ENCODE measurements around the gene IKZF1.

The IKZF1 gene

GRCh38 chr7:50330254-50330653 lies 25.7 kb downstream of the IKZF1 start:
- H3K27me3 ChIP-seq (ENCODE audit: insufficient read depth, low read length, poor library complexity): no peaks in the 10 kb centered on the region
- TF ChIP-seq CTCF (IDR thresholded peaks at IDR 0.05; ENCODE audit: borderline replicate concordance, extremely low read depth, low read length, poor library complexity, severe bottlenecking) (no peak), EZH2 (IDR thresholded peaks at IDR 0.05; ENCODE audit: borderline replicate concordance, low read depth, low read length, severe bottlenecking) (no peak)
- H3K4me2 ChIP-seq (ENCODE audit: insufficient read depth, low read length): peak overlapping the region; percentile 64
- ATAC-seq (ENCODE audit: insufficient read depth, low read depth) (no peak), DNase-seq (no peak)
- H3K27ac ChIP-seq (ENCODE audit: low read length): peak overlapping the region; percentile 98
- no peak overlapping the region for H2AFZ ChIP-seq (ENCODE audit: low read depth, low read length)
- no peaks in the 10 kb centered on the region for H3K9me3 ChIP-seq (ENCODE audit: insufficient read depth, low read length, severe bottlenecking)
- peaks cover 66% of the 10 kb centered on the region for H3K79me2 ChIP-seq (ENCODE audit: insufficient read depth, low read length)
- H4K20me1 ChIP-seq (ENCODE audit: insufficient read depth, low read length): no peaks in the 10 kb centered on the region
- peaks cover 72% of the 10 kb centered on the region for H3K36me3 ChIP-seq (ENCODE audit: insufficient read depth, low read length)
- H3K4me3 ChIP-seq (ENCODE audit: low read depth in 1 of 2, low read length in 2 of 2): no peak overlapping the region
- peaks cover 85% of the 10 kb centered on the region for H3K4me1 ChIP-seq (ENCODE audit: insufficient read depth, low read length)
- H3K9ac ChIP-seq (ENCODE audit: low read depth, low read length): peak overlapping the region; percentile 66; the same call in 1 of the 2 replicates

GRCh38 chr7:50330696-50331095 lies 26.2 kb downstream of the IKZF1 start:
- no peaks in the 10 kb centered on the region for H4K20me1 ChIP-seq (ENCODE audit: insufficient read depth, low read length)
- ATAC-seq (ENCODE audit: insufficient read depth, low read depth): no peak
- H2AFZ ChIP-seq (ENCODE audit: low read depth, low read length): no peak overlapping the region
- TF ChIP-seq EZH2 (IDR thresholded peaks at IDR 0.05; ENCODE audit: borderline replicate concordance, low read depth, low read length, severe bottlenecking): no peak
- TF ChIP-seq CTCF (IDR thresholded peaks at IDR 0.05; ENCODE audit: borderline replicate concordance, extremely low read depth, low read length, poor library complexity, severe bottlenecking): no peak
- H3K4me2 ChIP-seq (ENCODE audit: insufficient read depth, low read length): peak overlapping the region; percentile 64
- H3K9me3 ChIP-seq (ENCODE audit: insufficient read depth, low read length, severe bottlenecking): no peaks in the 10 kb centered on the region
- H3K27ac ChIP-seq (ENCODE audit: low read length): peak overlapping the region; percentile 98
- H3K9ac ChIP-seq (ENCODE audit: low read depth, low read length): peak overlapping the region; percentile 66
- no peak for DNase-seq
- peaks cover 67% of the 10 kb centered on the region for H3K79me2 ChIP-seq (ENCODE audit: insufficient read depth, low read length)
- H3K4me1 ChIP-seq (ENCODE audit: insufficient read depth, low read length): peaks cover 89% of the 10 kb centered on the region
- H3K27me3 ChIP-seq (ENCODE audit: insufficient read depth, low read length, poor library complexity): no peaks in the 10 kb centered on the region
- no peak overlapping the region for H3K4me3 ChIP-seq (ENCODE audit: low read depth in 1 of 2, low read length in 2 of 2)
- peaks cover 71% of the 10 kb centered on the region for H3K36me3 ChIP-seq (ENCODE audit: insufficient read depth, low read length)

- H2AFZ ChIP-seq (ENCODE audit: low read depth, low read length): no peak overlapping the region
- peaks cover 62% of the 10 kb centered on the region for H3K36me3 ChIP-seq (ENCODE audit: insufficient read depth, low read length)
- TF ChIP-seq CTCF (IDR thresholded peaks at IDR 0.05; ENCODE audit: borderline replicate concordance, extremely low read depth, low read length, poor library complexity, severe bottlenecking) (no peak), EZH2 (IDR thresholded peaks at IDR 0.05; ENCODE audit: borderline replicate concordance, low read depth, low read length, severe bottlenecking) (no peak)
- no peaks in the 10 kb centered on the region for H3K27me3 ChIP-seq (ENCODE audit: insufficient read depth, low read length, poor library complexity)
- ATAC-seq (ENCODE audit: insufficient read depth, low read depth) (peak; percentile 57), DNase-seq (peak; percentile 61)
- peak overlapping the region in 1 of 2 experiments; percentile 8; a peak in 1 of 4 replicates for H3K4me3 ChIP-seq (ENCODE audit: low read depth in 1 of 2, low read length in 2 of 2)
- H3K9me3 ChIP-seq (ENCODE audit: insufficient read depth, low read length, severe bottlenecking): no peaks in the 10 kb centered on the region
- H3K79me2 ChIP-seq (ENCODE audit: insufficient read depth, low read length): peaks cover 66% of the 10 kb centered on the region
- peak overlapping the region; percentile 64 for H3K4me2 ChIP-seq (ENCODE audit: insufficient read depth, low read length)
- H3K4me1 ChIP-seq (ENCODE audit: insufficient read depth, low read length): peaks cover 96% of the 10 kb centered on the region
- H3K9ac ChIP-seq (ENCODE audit: low read depth, low read length): peak overlapping the region; percentile 66
- H4K20me1 ChIP-seq (ENCODE audit: insufficient read depth, low read length): no peaks in the 10 kb centered on the region
- H3K27ac ChIP-seq (ENCODE audit: low read length): peak overlapping the region; percentile 98
These were observed 27.2 kb downstream of the IKZF1 start for GRCh38 chr7:50331564-50332208.

All from DND-41 (cell line).